HG03575 (cell line): ENCODE measurements around the gene SLIT3.

Experiments used
- ATAC-seq: cut with Tn5 transposase; IDR thresholded peaks from one replicate; pipeline ENCODE4 v1.9.1; 2021; ENCODE audit not compliant: unreplicated experiment, insufficient number of reproducible peaks, low FRiP score; ENCODE audit errors: extremely low read depth

The SLIT3 gene

GRCh38 chr5:169036079-169036805, 264.7 kb downstream of the SLIT3 start:
- ATAC-seq, result no peak

- ATAC-seq, result no peak
Measured at GRCh38 chr5:169029661-169030274, 271.2 kb downstream of the SLIT3 start.

- ATAC-seq, result no peak
Measured at GRCh38 chr5:169029037-169029436, 271.9 kb downstream of the SLIT3 start.

GRCh38 chr5:169027501-169028061, 273.4 kb downstream of the SLIT3 start:
- no peak for ATAC-seq

- ATAC-seq, result no peak
Measured at GRCh38 chr5:169025491-169025890, 275.4 kb downstream of the SLIT3 start.

GRCh38 chr5:169024421-169024820, 276.5 kb downstream of the SLIT3 start:
- ATAC-seq, result no peak

GRCh38 chr5:169022718-169023117, 278.2 kb downstream of the SLIT3 start:
- no peak for ATAC-seq

- ATAC-seq, result no peak
Measured at GRCh38 chr5:169020102-169020501, 280.8 kb downstream of the SLIT3 start.

- ATAC-seq, result no peak
Measured at GRCh38 chr5:169018925-169019324, 282.0 kb downstream of the SLIT3 start.

GRCh38 chr5:169015991-169016390, 284.9 kb downstream of the SLIT3 start:
- no peak for ATAC-seq

GRCh38 chr5:169013846-169014245, 287.1 kb downstream of the SLIT3 start:
- no peak for ATAC-seq

- ATAC-seq, result no peak
Measured at GRCh38 chr5:169013208-169013728, 287.7 kb downstream of the SLIT3 start.

- no peak for ATAC-seq
Measured at GRCh38 chr5:169012450-169012849, 288.5 kb downstream of the SLIT3 start.

GRCh38 chr5:169011451-169011850, 289.5 kb downstream of the SLIT3 start:
- ATAC-seq, result no peak

GRCh38 chr5:169011009-169011408, 289.9 kb downstream of the SLIT3 start:
- no peak for ATAC-seq

GRCh38 chr5:169009123-169009522, 291.8 kb downstream of the SLIT3 start:
- no peak for ATAC-seq

GRCh38 chr5:169006842-169007790, 293.8 kb downstream of the SLIT3 start:
- ATAC-seq, result no peak

GRCh38 chr5:169004551-169004950, 296.4 kb downstream of the SLIT3 start:
- ATAC-seq, result no peak
